ENCODE results near the gene LIPF. TPM values are rescaled to one million over a fixed set of nuclear protein-coding genes. Genes with fewer than 3 reads are reported as not detected.

The LIPF gene
- total RNA-seq, 1 experiment from 2014 or later: not detected

DNA sequence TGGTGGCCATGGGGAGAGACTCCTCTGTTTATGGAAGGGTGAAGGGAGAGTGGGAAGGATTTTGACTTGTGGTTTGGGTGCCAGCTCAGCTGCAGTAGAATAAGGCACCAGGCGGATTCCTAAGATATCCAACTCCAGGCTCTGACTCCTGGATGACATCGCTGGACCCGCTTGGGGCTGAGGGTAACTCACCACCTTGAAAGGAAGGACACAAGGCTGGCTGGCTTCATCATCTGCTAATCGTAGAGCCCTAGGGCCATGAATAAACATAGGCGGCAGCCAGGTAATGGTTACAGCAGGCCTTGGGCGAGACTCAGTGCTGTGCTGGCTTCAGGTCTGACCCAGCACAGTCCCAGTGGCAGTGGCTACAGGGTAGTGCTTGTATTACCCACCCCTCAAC, 25.1 kb downstream of the LIPF start:
- Mint-ChIP-seq H3K9me3 (ENCODE audit: low read depth, unreplicated experiment) (no peaks in the 10 kb centered on the region), H3K27ac (ENCODE audit: unreplicated experiment) (no peak overlapping the region), H3K4me3 (ENCODE audit: low read depth, unreplicated experiment) (no peak overlapping the region), H3K4me1 (ENCODE audit: low read depth, unreplicated experiment) (peaks cover 16% of the 10 kb centered on the region), H3K27me3 (ENCODE audit: unreplicated experiment) (no peaks in the 10 kb centered on the region), H3K36me3 (ENCODE audit: insufficient read depth, unreplicated experiment) (no peaks in the 10 kb centered on the region)
- CTCF ChIA-PET: no interaction called here
- TF ChIP-seq, protein P1, sequence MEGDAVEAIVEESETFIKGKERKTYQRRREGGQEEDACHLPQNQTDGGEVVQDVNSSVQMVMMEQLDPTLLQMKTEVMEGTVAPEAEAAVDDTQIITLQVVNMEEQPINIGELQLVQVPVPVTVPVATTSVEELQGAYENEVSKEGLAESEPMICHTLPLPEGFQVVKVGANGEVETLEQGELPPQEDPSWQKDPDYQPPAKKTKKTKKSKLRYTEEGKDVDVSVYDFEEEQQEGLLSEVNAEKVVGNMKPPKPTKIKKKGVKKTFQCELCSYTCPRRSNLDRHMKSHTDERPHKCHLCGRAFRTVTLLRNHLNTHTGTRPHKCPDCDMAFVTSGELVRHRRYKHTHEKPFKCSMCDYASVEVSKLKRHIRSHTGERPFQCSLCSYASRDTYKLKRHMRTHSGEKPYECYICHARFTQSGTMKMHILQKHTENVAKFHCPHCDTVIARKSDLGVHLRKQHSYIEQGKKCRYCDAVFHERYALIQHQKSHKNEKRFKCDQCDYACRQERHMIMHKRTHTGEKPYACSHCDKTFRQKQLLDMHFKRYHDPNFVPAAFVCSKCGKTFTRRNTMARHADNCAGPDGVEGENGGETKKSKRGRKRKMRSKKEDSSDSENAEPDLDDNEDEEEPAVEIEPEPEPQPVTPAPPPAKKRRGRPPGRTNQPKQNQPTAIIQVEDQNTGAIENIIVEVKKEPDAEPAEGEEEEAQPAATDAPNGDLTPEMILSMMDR (IDR thresholded peaks at IDR 0.05; ENCODE audit: unreplicated experiment): no peak
- BruUV-seq (replicated peaks): no TSS peak
- intact Hi-C loops (cut with micrococcal nuclease; ENCODE audit: unreplicated experiment): loop anchor here (5.0 kb wide), 2 partner anchors 103 to 122 kb away; no protein-coding TSS in a partner anchor
- DNase-seq: no peak

DNA sequence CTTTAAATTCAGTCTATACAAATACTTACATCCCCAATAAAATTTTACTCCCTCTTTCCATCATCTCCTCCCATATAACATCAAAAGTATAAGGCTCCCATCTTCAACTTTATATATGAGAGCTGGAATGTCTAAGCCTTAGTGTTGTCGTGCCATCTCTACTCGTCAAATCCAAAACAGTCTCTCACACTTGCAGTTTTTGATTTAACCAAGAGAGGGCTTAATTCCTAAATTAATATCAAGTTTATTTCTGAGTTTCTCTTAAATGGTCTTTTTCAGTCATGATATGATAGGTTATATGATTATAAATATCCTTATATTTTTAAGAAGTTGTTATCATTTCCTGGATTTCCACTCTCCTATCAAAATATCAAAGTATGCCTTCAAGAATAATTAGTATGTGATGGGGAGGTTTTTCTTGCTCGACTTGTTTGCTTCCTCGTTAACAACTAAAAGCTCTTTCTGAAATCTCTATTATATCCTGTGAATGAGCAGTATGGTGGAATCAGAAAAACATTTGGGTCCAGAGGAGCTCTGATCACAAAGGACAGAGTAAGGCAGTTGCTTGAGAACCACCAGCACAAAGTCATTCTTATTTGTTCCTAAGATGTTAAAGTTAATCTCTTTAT, 29.3 kb downstream of the LIPF start:
- DNase-seq: no peak
- BruUV-seq (replicated peaks): no TSS peak
- intact Hi-C loops (cut with micrococcal nuclease; ENCODE audit: unreplicated experiment): no loop called here

DNA sequence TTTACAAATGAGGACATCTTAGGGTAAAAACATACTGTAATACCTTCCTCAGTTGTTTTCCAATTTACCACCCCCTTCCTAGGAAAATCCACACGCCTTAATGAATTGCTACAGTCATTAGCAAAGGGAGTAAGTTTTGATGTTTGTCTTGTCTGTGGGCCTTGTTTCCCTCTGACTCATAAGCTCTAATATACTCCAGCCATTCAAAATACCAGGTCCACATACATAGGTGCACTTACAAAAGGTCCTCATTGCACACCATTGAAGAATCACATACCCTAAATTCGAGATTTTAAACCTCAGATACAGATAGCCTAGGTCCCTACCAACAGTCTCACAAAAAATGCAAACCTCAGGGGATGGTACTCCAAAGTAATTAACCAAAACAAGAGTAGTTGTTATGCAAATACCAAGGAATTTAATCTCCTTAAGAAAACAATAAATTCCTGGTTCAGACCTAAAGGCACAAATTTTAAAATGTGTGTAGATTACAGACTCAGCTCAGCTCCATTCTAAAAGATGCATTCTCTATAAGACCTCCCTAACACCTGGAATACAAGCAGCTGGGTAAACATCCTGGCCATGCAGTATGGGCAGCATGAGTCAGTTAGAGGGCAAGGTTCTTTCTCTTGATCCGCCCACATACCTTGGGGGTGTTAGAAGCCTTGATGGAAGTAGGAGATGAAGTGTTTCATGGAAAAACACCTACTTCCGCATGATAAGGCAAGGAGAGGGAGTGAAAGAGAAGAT, 38.8 kb downstream of the LIPF start:
- CTCF ChIA-PET: interaction anchor here (1.0 to 1.1 kb wide), 2 partner anchors 9 to 26 kb away, joined by 3 to 5 read pairs; no protein-coding TSS in a partner anchor
- Mint-ChIP-seq H3K27me3 (ENCODE audit: unreplicated experiment) (no peaks in the 10 kb centered on the region), H3K4me1 (ENCODE audit: low read depth, unreplicated experiment) (peaks cover 26% of the 10 kb centered on the region), H3K4me3 (ENCODE audit: low read depth, unreplicated experiment) (peak overlapping the region; percentile 19), H3K36me3 (ENCODE audit: insufficient read depth, unreplicated experiment) (peaks cover 6% of the 10 kb centered on the region), H3K9me3 (ENCODE audit: low read depth, unreplicated experiment) (no peaks in the 10 kb centered on the region), H3K27ac (ENCODE audit: unreplicated experiment) (peak overlapping the region; percentile 56)
- intact Hi-C loops (cut with micrococcal nuclease; ENCODE audit: unreplicated experiment): no loop called here
- no TSS peak for BruUV-seq (replicated peaks)
- DNase-seq: peak; percentile 70
- TF ChIP-seq, protein P1 (IDR thresholded peaks at IDR 0.05; ENCODE audit: unreplicated experiment): no peak

More for the DNA sequence above, 29.3 kb downstream of the LIPF start:
- no peaks in the 10 kb centered on the region for H3K9me3 Mint-ChIP-seq (ENCODE audit: low read depth, unreplicated experiment)
- TF ChIP-seq, protein P1 (IDR thresholded peaks at IDR 0.05; ENCODE audit: unreplicated experiment): no peak
- CTCF ChIA-PET: interaction anchor here (0.7 to 1.4 kb wide), 2 partner anchors 9 to 199 kb away, joined by 3 to 5 read pairs; no protein-coding TSS in a partner anchor
- no peak overlapping the region for H3K27ac Mint-ChIP-seq (ENCODE audit: unreplicated experiment)
- no peak overlapping the region for H3K4me3 Mint-ChIP-seq (ENCODE audit: low read depth, unreplicated experiment)
- H3K4me1 Mint-ChIP-seq (ENCODE audit: low read depth, unreplicated experiment): peaks cover 8% of the 10 kb centered on the region
- no peaks in the 10 kb centered on the region for H3K27me3 Mint-ChIP-seq (ENCODE audit: unreplicated experiment)
- H3K36me3 Mint-ChIP-seq (ENCODE audit: insufficient read depth, unreplicated experiment): no peaks in the 10 kb centered on the region

DNA sequence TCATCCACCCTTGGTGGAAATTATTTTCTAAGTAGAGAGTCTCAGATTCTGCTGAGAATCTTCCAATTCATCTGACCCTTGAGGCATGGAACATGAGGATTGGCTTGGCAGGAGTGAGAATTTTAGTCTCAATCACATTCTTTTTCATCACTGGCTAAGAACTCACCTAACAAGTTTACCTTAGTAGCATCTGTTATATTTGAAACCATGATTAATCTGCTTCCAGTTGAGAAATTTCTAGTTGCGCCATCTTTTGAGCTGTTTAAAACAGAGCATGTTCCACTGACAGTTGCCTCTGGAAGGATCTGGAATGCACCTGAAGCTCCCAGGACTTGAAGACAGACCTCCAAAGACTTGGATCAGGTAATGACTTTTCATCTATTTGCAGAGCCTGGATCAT, 41.7 kb downstream of the LIPF start, which contains the start of gene LIPK:
Gene LIPK (plus strand): TSS at position 292 of the 400 bp plus-strand sequence. CDS start 18,295 bp downstream, outside the sequence.
- BruUV-seq (replicated peaks): no TSS peak
- CTCF ChIA-PET: no interaction called here

More for the DNA sequence above, 41.7 kb downstream of the LIPF start, which contains the start of gene LIPK:
- peaks cover 6% of the 10 kb centered on the region for H3K36me3 Mint-ChIP-seq (ENCODE audit: insufficient read depth, unreplicated experiment)
- DNase-seq: no peak
- peaks cover 27% of the 10 kb centered on the region for H3K4me1 Mint-ChIP-seq (ENCODE audit: low read depth, unreplicated experiment)
- H3K4me3 Mint-ChIP-seq (ENCODE audit: low read depth, unreplicated experiment): no peak within 1 kb of the TSS
- H3K27ac Mint-ChIP-seq (ENCODE audit: unreplicated experiment): no peak within 1 kb of the TSS
- intact Hi-C loops (cut with micrococcal nuclease; ENCODE audit: unreplicated experiment): loop anchor here (5.0 kb wide), 1 partner anchor 36 kb away; no protein-coding TSS in a partner anchor
- TF ChIP-seq, protein P1 (IDR thresholded peaks at IDR 0.05; ENCODE audit: unreplicated experiment): no peak
- no peaks in the 10 kb centered on the region for H3K9me3 Mint-ChIP-seq (ENCODE audit: low read depth, unreplicated experiment)
- no peaks in the 10 kb centered on the region for H3K27me3 Mint-ChIP-seq (ENCODE audit: unreplicated experiment)

Data from Calu3 (cell line).